ENCODE results near the gene SLC35F1.

DNA sequence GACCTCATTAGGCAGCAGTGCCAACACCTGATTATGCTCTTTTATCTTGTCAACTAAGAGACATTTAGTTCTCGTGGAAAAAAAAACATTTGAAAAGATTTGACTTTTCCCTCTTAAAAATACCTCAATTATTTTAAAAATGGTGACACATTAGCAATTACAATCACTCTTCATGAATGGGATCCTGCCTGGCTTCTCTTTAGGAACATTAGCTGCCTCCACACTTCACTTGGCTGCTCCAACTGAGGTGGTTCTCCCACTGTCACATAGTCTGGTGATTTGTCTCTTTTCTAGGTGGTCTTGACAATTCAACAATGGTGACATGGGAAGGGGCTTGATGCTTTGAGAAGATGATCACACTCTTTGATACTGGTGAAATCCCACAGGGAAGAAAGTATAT, 26.2 kb upstream of the SLC35F1 start:
- TF ChIP-seq CTCF (IDR thresholded peaks at IDR 0.05) = no peak
- no peak for TF ChIP-seq POLR2A (IDR thresholded peaks at IDR 0.05)
